Measurements from ENCODE around the gene SLC6A7.

The SLC6A7 gene

DNA sequence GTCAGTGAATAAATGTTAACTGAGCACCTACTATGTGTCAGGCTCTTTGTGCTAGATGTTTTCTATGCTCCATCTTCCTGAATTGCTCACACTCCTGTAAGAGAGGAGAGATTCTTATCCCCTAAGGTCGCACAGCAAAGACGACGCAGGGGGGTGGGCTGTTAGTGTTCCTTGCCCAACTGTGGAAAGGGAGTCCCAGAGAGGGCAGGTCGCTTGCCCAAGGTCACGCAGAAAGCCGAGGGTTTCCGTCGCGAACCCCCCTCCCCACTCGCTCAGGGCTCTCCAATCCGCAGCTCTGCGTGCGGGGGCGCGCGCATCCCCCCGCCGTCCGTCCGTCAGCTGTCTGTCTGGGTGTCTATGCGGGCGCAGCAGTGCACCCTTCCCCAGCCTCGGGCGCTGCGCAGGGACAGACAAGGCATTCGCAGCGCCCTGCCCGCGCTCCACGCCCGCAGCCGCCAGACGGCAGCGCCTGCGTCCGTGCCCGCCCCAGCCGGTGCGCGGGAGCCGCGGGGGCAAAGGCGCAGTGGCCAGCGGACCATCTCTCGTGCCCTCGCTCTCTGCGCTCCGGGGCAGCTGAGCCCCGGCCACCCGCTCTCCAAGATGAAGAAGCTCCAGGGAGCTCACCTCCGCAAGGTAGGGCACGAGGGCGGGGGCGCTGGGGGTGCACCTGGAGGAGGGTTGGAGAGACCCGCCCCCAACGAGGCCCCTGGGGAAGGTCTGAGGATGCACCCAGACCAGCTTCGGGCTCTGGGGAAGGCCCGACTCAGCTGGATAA lies at the start of gene SLC6A7:
Gene SLC6A7, plus strand, starts transcription at position 335 of the 775 bp plus-strand sequence. Its CDS starts 266 bp downstream, at position 601.
- no peak for DNase-seq (ENCODE audit: low read depth)

DNA sequence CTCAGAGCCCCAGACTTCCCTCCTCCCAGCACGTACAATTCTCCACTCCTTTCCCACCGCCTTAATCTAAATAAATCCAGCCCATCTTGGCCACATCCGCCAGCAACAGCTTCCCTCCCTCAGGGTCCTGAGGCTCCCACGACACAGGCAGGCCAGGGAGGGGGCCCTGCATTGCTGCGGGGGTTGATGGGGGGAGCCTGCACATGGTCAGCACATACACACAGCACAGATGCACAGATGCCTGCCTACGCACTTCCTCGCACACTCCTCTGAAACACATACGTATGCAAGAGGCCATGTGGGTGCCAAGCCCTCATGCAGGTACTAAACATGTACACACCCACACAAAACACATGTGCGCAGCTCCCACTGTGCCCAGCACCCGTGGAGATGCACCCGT lies 49.0 kb upstream of the SLC6A7 start:
- DNase-seq (ENCODE audit: low read depth), result no peak

- no peak for DNase-seq (ENCODE audit: low read depth)
Measured at GRCh38 chr5:150141544-150142184, 48.2 kb upstream of the SLC6A7 start.

DNA sequence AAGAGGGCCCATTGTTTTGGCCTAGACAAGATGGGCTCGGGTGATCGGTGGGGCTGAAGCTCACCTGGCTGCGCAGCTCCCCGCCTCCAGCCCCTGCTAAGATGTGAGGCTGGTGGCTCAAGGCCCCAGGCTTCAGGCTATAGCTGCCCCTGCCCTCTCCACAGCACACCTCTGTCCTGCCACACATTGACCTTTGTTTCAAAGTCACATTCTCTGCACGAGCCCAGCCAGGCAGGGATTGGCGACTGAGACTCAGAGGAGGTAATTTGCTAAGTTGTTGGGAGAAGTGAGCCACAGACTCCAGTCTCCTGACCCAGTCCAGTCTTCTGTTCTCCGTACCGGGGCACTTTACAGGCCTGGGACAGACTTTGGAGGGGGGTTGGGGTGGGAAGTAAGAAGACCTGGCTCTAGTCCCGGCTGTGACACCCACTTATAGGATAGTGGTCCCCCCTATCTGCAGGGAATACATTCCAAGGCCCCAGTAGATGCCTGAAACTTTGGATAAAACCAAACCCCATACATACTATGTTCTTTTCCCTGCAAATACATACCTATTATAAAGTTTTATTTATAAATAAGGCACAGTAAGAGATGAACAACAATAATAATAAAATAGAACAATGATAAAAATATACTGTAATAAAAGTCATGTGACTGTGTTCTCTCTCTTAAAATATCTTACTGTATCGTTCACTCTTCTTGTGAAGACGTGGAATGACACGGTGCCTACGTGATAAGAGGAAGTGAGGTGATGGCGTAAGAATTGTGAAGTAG lies 47.5 kb upstream of the SLC6A7 start:
- DNase-seq (ENCODE audit: low read depth), result no peak

GRCh38 chr5:150142959-150143349 lies 46.9 kb upstream of the SLC6A7 start:
- DNase-seq (ENCODE audit: low read depth), result no peak

DNA sequence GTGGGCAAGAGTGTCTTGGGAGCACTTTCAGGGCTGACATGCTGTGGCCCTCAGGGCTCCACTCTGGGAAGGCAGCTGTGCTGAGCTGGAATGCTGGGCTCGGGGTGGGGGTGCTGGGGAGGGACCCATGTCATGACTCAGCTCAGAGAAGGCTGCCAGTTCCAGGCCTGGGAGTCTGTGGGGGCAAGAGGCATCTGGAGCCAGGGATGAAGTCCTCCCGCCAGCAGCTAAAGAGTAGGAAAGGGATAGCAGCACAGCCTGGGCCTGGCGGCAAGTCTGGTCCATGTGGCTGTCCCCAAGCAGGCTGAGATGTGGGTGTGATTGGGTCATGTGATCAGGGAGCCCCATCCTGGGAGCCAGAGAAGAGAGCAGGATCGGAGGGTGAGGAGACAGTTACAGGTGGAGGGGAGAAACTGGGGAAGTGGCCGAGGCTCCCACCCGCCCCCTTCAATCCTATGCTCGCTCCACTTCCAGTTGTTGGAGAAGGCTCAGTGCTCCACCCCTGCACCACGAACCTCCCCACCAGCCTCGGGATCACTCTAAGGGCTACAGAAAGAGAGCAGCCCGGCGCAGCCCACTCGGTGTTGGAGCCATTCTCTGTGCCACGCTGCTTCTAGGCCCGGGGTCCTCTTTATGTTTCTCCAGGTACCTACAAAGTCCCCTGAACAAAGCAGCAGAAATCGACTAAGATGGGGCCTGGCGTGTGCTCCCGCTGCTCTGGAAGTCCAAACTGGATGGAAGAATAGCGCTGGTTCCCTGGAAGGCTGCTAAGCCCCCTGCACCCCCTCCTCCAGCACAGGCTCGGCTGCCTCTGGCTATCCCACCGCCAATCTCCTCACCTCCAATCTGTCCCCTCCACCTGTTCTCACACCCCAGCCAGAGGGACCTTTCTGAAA lies 46.3 kb upstream of the SLC6A7 start:
- no peak for DNase-seq (ENCODE audit: low read depth)

DNA sequence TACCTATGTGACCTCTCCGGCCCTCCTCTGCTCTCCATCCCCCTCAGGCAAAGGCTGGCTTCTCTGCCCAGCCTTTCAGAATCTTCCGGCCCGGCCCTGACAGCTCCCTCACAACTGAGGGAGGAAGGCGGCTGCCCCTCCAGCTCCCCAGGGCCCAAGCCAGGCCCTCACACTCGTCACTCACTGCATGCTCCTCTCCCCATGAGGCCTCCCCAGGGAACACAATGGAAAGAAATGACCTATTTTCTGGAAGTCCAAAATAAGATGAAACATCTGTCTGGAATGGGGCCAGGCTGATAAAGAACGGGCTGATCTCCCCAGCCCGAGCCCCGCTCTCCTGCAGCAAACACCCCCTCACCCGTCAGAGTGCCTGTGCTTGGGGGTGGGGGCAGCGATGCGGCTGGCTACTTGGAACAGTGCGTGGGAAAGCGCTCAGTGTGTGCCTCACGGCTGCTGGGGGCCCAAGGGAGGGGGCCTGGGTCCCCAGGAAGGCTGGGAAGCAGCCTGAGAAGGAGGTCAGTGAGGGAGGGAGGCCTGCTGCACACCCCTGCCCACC lies 45.5 kb upstream of the SLC6A7 start:
- no peak for DNase-seq (ENCODE audit: low read depth)

GRCh38 chr5:150144879-150145278 lies 45.0 kb upstream of the SLC6A7 start:
- DNase-seq (ENCODE audit: low read depth), result no peak

DNA sequence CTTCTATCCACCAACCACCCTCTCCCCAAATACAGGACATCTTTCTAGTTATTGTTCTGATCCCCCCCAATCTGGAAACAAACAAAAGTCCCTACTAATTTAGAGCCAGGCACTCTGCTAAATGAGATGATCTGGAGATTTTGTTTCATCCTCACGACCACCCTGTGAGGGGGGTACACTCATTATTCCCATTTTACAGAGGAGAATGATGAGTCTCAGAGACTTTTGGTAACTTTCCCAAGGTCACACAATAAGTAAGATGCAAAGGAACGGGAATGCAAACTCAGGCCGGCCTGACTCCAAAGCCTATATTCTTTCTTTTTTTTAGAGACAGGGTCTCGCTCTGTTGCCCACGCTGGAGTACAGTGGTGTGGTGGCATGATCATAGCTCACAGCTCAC lies 43.6 kb upstream of the SLC6A7 start:
- DNase-seq (ENCODE audit: low read depth), result no peak

- DNase-seq (ENCODE audit: low read depth), result no peak
Measured at GRCh38 chr5:150146862-150147601, 42.8 kb upstream of the SLC6A7 start.

DNA sequence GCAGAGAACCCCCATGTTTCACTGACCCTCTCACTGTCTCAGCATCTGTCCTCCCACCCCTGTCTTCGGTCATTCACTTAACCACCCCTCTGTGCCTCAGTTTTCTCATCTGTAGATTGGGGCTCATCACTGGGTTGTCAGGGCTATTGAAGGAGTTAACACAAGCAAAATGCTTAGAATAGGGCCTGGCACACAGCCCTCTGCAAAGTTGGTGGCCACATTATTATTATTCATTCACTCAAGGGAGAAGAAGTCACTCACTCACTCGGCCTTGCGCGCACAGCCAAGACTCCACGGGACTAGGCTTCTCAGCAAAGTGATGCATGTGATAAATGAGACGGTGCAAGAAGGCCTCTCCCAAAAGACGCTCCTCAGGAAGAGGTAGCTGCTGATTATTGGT lies 42.2 kb upstream of the SLC6A7 start:
- no peak for DNase-seq (ENCODE audit: low read depth)

GRCh38 chr5:150148117-150148927 lies 41.5 kb upstream of the SLC6A7 start:
- DNase-seq (ENCODE audit: low read depth), result no peak

- DNase-seq (ENCODE audit: low read depth), result no peak
Measured at GRCh38 chr5:150149618-150150017, 40.2 kb upstream of the SLC6A7 start.

GRCh38 chr5:150152636-150153462 lies 37.0 kb upstream of the SLC6A7 start:
- no peak for DNase-seq (ENCODE audit: low read depth)

DNA sequence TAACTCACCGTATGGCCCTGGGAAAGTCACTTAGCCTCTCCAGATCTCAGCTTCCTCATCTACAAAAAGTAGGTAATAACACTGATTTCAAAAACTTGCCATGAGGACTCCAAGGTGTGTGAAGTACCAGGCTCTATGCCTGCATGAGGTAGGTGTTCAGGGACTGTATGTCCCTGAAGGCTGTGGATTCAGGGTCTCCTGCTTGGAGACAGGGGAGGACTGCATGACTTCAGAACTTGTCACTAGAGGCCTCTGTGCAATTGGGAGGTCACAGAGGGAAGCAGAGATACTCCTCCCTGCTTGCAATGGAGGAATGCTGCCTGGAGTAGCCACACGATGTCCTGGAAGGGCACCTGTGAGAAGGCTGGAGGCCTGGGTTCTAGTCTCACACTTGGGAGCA lies 36.4 kb upstream of the SLC6A7 start:
- no peak for DNase-seq (ENCODE audit: low read depth)

- DNase-seq (ENCODE audit: low read depth), result no peak
Measured at GRCh38 chr5:150153957-150154617, 35.8 kb upstream of the SLC6A7 start.

DNA sequence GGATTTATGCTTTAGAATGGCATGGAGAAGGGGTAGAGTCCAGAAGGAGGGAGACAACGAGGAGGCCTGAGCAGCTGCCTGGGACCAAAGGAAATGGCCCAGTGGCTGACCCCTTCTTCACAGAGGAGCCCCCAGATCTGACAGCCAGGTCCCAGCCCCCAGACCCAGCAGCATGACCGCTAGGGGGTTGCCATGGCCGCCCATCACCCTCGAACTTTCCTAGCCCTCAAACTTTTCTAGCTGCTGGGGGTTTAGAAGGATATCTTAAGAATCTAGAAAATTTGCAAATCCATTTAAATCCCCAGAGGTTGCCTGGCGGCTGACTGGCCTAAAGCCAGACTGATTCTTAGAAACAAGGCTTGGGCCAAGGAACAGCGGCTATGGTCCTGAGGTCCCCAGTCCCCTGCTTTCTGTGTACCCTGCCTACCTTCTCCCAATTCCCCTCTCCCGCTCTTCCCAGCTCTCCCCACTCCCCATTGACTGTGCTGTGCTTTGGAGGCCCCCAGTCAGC lies 35.2 kb upstream of the SLC6A7 start:
- no peak for DNase-seq (ENCODE audit: low read depth)

Measured in stimulated activated CD4-positive, alpha-beta T cell treated with anti-CD3 and anti-CD28 coated beads, Interleukin-2, amount 100 ng/mL, for 4 hours (primary cell).